Mucosa of stomach (tissue), 1 donor: ENCODE measurements around the gene TEDC1.

Source experiments
- H3K27me3 ChIP-seq: one replicate; pipeline ENCODE4 v1.7.0; 2013; ENCODE audit warnings: mild to moderate bottlenecking, low read length; ENCODE audit not compliant: control insufficient read depth, insufficient read depth
- H3K36me3 ChIP-seq: one replicate; pipeline ENCODE4 v1.7.0; 2013; ENCODE audit warnings: low read length; ENCODE audit not compliant: control insufficient read depth, insufficient read depth
- H3K4me1 ChIP-seq: one replicate; pipeline ENCODE4 v1.7.0; 2013; ENCODE audit warnings: mild to moderate bottlenecking, low read length; ENCODE audit not compliant: control insufficient read depth, insufficient read depth
- H3K4me3 ChIP-seq: one replicate; pipeline ENCODE4 v1.7.0; 2013; ENCODE audit warnings: low read length
- H3K9ac ChIP-seq: one replicate; pipeline ENCODE4 v1.7.0; 2013; ENCODE audit warnings: mild to moderate bottlenecking, low read length, moderate library complexity
- H3K9me3 ChIP-seq: one replicate; pipeline ENCODE4 v1.7.0; 2013; ENCODE audit warnings: mild to moderate bottlenecking, low read length, moderate library complexity; ENCODE audit not compliant: control insufficient read depth
- donor health status: Pancreatic carcinoma.

The TEDC1 gene

DNA sequence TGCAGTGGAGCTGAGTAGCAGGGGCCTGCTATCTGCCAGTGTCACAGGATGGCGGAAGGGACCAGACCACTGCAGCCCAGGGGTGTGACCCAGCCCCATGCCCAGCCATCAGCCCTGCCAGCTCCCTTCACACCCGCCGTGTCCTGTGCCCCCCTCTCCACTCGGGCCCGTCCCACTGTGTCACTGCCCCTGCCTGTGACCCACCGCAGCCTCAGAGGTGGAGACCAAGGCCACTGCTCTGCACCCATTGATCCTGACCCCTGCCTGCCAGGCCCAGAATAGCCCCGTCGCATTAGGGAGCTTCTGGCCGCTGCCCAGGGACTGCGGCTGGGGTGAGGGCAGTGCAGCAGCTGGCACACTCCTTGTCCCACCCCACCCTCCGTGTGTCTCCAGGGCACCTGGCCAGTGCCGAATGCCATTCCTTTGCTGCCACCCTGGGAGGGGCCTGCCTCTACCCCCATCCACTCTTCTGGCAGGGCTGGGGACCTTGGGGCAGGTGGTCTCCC lies 18.5 kb upstream of the TEDC1 start:
- H3K4me1 ChIP-seq: peaks cover 60% of the 10 kb centered on the region
- H3K9ac ChIP-seq: peak overlapping the region; percentile 43
- H3K27me3 ChIP-seq: peaks cover 7% of the 10 kb centered on the region
- H3K4me3 ChIP-seq: no peak overlapping the region
- H3K9me3 ChIP-seq: no peaks in the 10 kb centered on the region
- no peaks in the 10 kb centered on the region for H3K36me3 ChIP-seq

DNA sequence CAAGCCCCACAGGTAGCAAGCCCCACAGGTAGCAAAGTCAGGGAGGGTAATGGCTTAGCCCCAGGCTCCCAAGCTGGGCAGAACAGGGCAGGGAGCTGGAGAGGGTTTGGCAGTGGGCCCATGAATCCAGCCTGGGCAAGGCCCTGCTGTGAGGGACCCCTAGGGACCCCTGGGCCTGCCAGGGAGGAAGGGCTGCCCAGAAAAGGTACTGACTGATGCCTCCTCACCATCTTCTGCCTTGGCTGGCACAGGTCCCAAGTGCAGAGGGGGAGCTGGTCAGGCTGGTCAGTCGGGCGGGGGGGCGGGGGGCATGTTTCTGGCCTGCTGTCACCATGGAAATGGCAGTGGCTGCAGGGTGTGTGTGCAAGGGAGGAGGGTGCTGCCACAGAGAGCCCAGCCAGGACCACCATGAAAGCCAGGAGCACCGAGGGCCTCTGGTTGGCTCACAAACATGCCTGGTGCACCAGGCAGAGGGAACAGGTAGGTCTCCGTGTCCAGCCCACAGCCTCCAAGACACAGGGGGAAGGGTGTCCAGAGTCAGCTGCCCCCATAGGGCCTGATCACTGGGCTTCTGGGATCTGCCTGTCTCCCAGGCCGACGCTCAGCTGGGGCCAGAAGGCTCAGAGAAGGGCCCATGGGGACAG lies 17.9 kb upstream of the TEDC1 start:
- H3K4me3 ChIP-seq: peak overlapping the region; percentile 17
- H3K9me3 ChIP-seq: no peaks in the 10 kb centered on the region
- no peaks in the 10 kb centered on the region for H3K36me3 ChIP-seq
- peaks cover 7% of the 10 kb centered on the region for H3K27me3 ChIP-seq
- H3K9ac ChIP-seq: peak overlapping the region; percentile 55
- peaks cover 60% of the 10 kb centered on the region for H3K4me1 ChIP-seq

- peak overlapping the region; percentile 55 for H3K9ac ChIP-seq
- no peaks in the 10 kb centered on the region for H3K9me3 ChIP-seq
- peak overlapping the region; percentile 17 for H3K4me3 ChIP-seq
- H3K4me1 ChIP-seq: peaks cover 57% of the 10 kb centered on the region
- no peaks in the 10 kb centered on the region for H3K36me3 ChIP-seq
- peaks cover 7% of the 10 kb centered on the region for H3K27me3 ChIP-seq
Measured at GRCh38 chr14:105473677-105474482, 17.2 kb upstream of the TEDC1 start.

- peak within 1 kb of the TSS; percentile 57 for H3K4me3 ChIP-seq
- H3K9ac ChIP-seq: peak within 1 kb of the TSS; percentile 61
- H3K4me1 ChIP-seq: peaks cover 49% of the 10 kb centered on the region
- no peaks in the 10 kb centered on the region for H3K36me3 ChIP-seq
- no peaks in the 10 kb centered on the region for H3K9me3 ChIP-seq
- H3K27me3 ChIP-seq: peaks cover 7% of the 10 kb centered on the region
Measured at GRCh38 chr14:105474483-105475268, 16.4 kb upstream of the TEDC1 start, which contains the start of gene CRIP2. Gene CRIP2 (plus strand): TSS chr14:105474821. CDS start chr14:105474863, 42 bp downstream.

DNA sequence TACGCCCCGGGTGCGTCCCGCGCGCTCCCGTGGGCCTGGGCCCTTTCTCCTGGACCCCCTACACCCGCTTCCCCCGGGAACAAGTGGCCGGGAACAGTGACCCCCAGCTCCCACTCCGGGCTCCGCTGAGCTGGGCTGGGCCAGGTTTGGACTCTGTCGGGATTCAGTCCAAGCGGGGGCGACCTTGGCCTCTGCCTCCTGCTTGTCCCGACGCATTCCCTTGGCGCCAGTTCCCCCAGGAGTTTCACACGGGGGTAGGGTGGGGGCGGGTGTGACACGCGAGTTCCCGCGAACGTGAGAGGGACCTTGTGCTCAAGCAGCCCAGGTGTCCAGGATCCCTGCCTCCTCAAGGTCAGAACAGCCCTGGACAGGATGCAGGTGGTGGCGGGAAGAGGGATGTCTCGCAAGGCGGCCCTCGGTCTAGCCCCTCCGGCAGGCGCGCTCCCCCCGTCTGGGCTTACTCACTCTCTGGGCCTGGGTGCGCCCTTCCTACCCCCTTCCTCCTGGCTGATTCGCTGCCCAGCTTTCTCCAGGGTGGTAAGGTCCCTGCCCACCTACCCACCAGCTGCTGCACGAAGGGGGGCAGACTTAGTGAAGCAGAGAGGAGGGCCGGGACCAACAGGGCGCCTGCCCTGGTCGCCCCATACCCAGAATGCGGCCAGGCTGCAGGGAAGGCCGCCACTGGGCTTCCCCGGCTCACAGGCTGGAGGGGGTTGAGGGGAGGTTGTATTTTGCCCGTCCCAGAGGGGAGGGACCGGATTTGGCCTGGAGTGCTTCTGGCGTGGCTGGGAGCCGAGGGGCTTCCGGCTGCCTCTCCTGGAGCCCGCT lies 15.6 kb upstream of the TEDC1 start:
- H3K36me3 ChIP-seq: no peaks in the 10 kb centered on the region
- H3K9me3 ChIP-seq: no peaks in the 10 kb centered on the region
- peak overlapping the region; percentile 61 for H3K9ac ChIP-seq
- peaks cover 52% of the 10 kb centered on the region for H3K4me1 ChIP-seq
- H3K27me3 ChIP-seq: peaks cover 7% of the 10 kb centered on the region
- H3K4me3 ChIP-seq: peak overlapping the region; percentile 57

- no peaks in the 10 kb centered on the region for H3K36me3 ChIP-seq
- no peaks in the 10 kb centered on the region for H3K9me3 ChIP-seq
- peak overlapping the region; percentile 61 for H3K9ac ChIP-seq
- peaks cover 60% of the 10 kb centered on the region for H3K4me1 ChIP-seq
- H3K27me3 ChIP-seq: peaks cover 7% of the 10 kb centered on the region
- peak overlapping the region; percentile 57 for H3K4me3 ChIP-seq
Measured at GRCh38 chr14:105476097-105476830, 14.8 kb upstream of the TEDC1 start.

DNA sequence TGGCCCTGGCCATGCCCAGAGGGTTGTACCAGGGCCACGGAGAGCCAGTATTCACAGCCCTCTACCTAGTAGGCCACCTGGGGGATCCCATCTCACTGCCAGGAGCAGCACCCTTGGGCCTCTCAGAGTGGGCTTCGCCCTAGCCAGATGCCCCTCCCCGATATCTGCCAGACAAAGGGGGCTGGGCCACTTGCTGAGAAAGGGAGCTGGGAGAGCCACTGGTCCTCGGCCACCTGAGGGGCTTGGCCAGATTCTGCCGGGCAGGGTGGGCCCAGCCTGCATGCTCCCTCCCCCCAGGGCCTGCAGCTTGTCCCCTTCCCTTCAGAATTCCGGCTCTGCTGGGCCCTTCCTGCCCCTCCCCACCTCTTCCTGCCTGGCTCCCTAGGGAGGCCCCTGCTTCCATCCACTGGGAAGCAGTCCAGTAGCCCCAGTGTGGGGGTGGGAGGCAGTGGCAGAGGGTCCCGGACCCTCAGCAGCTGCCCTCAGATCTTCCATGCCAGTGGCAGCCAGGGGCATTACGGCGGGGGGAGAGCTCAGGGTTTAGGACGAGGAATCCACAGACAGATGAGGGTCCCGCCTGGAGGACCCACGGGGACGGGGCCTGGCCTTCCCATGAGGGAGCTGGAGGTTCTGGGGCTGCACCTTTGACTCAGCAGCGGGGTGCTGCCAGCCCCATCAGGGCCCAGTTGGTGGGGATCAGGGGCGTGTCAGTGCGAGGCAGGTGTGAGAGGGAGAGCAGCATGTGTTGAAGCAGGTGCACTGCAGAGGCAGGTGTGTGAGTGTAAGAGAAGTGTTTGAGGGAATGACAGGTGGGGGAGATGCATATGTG lies 14.0 kb upstream of the TEDC1 start:
- H3K36me3 ChIP-seq: no peaks in the 10 kb centered on the region
- H3K4me3 ChIP-seq: peak overlapping the region; percentile 57
- H3K27me3 ChIP-seq: peaks cover 7% of the 10 kb centered on the region
- peaks cover 62% of the 10 kb centered on the region for H3K4me1 ChIP-seq
- H3K9me3 ChIP-seq: no peaks in the 10 kb centered on the region
- H3K9ac ChIP-seq: peak overlapping the region; percentile 61

DNA sequence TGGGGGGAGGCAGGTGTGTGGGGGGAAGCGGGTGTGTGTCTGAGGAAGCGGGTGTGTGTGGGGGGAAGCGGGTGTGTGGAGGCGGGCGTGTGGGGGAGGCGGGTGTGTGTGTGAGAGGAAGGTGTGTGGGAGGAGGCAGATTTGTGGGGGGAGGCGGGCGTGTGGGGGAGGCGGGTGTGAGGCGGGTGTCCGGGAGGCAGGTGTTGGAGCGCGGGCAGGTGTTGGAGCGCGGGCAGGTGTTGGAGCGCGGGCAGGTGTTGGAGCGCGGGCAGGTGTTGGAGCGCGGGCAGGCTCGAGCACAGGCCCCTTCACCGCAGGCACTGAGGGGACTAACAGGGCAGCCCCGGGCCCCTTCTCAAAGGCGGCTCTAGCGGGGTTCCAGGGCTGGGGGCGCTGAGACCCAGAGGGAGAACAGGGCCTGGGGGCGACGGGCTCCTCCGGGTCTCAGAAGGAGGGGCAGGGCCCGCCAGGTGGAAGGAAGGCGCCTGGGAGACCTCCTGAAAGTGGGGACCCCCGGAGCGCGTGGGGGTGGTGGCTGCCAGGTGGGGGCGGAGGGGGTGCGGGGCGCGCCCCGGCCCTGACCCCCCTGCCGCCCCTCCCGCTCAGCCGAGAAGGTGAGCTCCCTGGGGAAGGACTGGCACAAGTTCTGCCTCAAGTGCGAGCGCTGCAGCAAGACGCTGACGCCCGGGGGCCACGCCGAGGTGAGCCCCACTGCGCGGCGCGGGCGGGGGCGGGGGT lies 13.2 kb upstream of the TEDC1 start:
- peaks cover 62% of the 10 kb centered on the region for H3K4me1 ChIP-seq
- H3K9ac ChIP-seq: no peak overlapping the region
- H3K27me3 ChIP-seq: peaks cover 7% of the 10 kb centered on the region
- no peaks in the 10 kb centered on the region for H3K9me3 ChIP-seq
- H3K36me3 ChIP-seq: no peaks in the 10 kb centered on the region
- H3K4me3 ChIP-seq: no peak overlapping the region

- H3K9ac ChIP-seq: no peak overlapping the region
- H3K4me3 ChIP-seq: no peak overlapping the region
- H3K4me1 ChIP-seq: peaks cover 63% of the 10 kb centered on the region
- no peaks in the 10 kb centered on the region for H3K36me3 ChIP-seq
- no peaks in the 10 kb centered on the region for H3K9me3 ChIP-seq
- H3K27me3 ChIP-seq: peaks cover 7% of the 10 kb centered on the region
Measured at GRCh38 chr14:105478398-105479251, 12.4 kb upstream of the TEDC1 start.
